SK-N-SH treated with all-trans-retinoic acid at 6 μM for 48 hours (cell line): ENCODE measurements around the gene SDK1.

Source experiments
- ATAC-seq: fragments of 200-7000 bp; cut with Tn5 transposase; 3 replicates; pipeline ENCODE4 v1.9.1; 2020; ENCODE audit warnings: mild to moderate bottlenecking, moderate library complexity
- ARNTL ChIP-seq: fragments of 450-650 bp; formaldehyde crosslinking; IDR thresholded peaks from 2 replicates; pipeline ENCODE4 v1.5.0; 2020; ENCODE audit warnings: low read depth, mild to moderate bottlenecking, moderate library complexity, borderline replicate concordance
- CREB5 ChIP-seq: fragments of 250-450 bp; sonication (Bioruptor Pico); IDR thresholded peaks from 2 replicates; pipeline ENCODE4 v1.5.1; 2020; ENCODE audit warnings: low read depth, mild to moderate bottlenecking, moderate library complexity
- ESRRG ChIP-seq: fragments of 250-450 bp; sonication (Bioruptor Pico); IDR thresholded peaks from 2 replicates; pipeline ENCODE4 v1.6.1; 2021; ENCODE audit warnings: mild to moderate bottlenecking
- ISL1 ChIP-seq: fragments of 250-450 bp; sonication (Bioruptor Pico); IDR thresholded peaks from 2 replicates; pipeline ENCODE4 v2.1.2; 2022; ENCODE audit warnings: mild to moderate bottlenecking, moderate library complexity
- OSR1 ChIP-seq: fragments of 250-450 bp; sonication (Bioruptor Pico); IDR thresholded peaks from 2 replicates; pipeline ENCODE4 v1.8.0; 2022; ENCODE audit warnings: moderate library complexity, mild to moderate bottlenecking, inconsistent platforms
- PATZ1 ChIP-seq: fragments of 250-450 bp; sonication (Bioruptor Pico); IDR thresholded peaks from 2 replicates; pipeline ENCODE4 v1.8.0; 2020; ENCODE audit warnings: mild to moderate bottlenecking, moderate library complexity, borderline replicate concordance
- POU6F1 ChIP-seq: fragments of 250-450 bp; sonication (Bioruptor Pico); IDR thresholded peaks from 2 replicates; pipeline ENCODE4 v1.8.0; 2021; ENCODE audit warnings: low read depth, mild to moderate bottlenecking, moderate library complexity, borderline replicate concordance
- PPARA ChIP-seq: fragments of 250-450 bp; sonication (Bioruptor Pico); IDR thresholded peaks from 2 replicates; pipeline ENCODE4 v1.5.0; 2020; ENCODE audit warnings: mild to moderate bottlenecking, borderline replicate concordance
- RARB ChIP-seq: fragments of 250-450 bp; sonication (Bioruptor Pico); IDR thresholded peaks from 2 replicates; pipeline ENCODE4 v1.8.0; 2021; ENCODE audit warnings: mild to moderate bottlenecking, moderate library complexity
- SNAI2 ChIP-seq: fragments of 250-450 bp; sonication (Bioruptor Pico); IDR thresholded peaks from 2 replicates; pipeline ENCODE4 v1.5.0; 2020; ENCODE audit warnings: mild to moderate bottlenecking, moderate library complexity
- TCF4 ChIP-seq: fragments of 250-450 bp; sonication (Bioruptor Pico); IDR thresholded peaks from 2 replicates; pipeline ENCODE4 v1.8.0; 2021; ENCODE audit warnings: mild to moderate bottlenecking, moderate library complexity, borderline replicate concordance
- TOX ChIP-seq: fragments of 250-450 bp; sonication (Bioruptor Pico); IDR thresholded peaks from 2 replicates; pipeline ENCODE4 v1.8.0; 2021; ENCODE audit warnings: mild to moderate bottlenecking, moderate library complexity, borderline replicate concordance
- TSHZ2 ChIP-seq: fragments of 250-450 bp; sonication (Bioruptor Pico); IDR thresholded peaks from 2 replicates; pipeline ENCODE4 v1.5.0; 2020; ENCODE audit warnings: mild to moderate bottlenecking, moderate library complexity
- ZC3H10 ChIP-seq: fragments of 250-450 bp; sonication (Bioruptor Pico); IDR thresholded peaks from 2 replicates; pipeline ENCODE4 v1.5.1; 2021; ENCODE audit warnings: mild to moderate bottlenecking, moderate library complexity
- ZFP3 ChIP-seq: fragments of 250-450 bp; sonication (Bioruptor Pico); IDR thresholded peaks from 2 replicates; pipeline ENCODE4 v1.5.0; 2020; ENCODE audit warnings: mild to moderate bottlenecking, moderate library complexity
- ZFP30 ChIP-seq: fragments of 450-650 bp; formaldehyde crosslinking; IDR thresholded peaks from 2 replicates; pipeline ENCODE4 v1.5.0; 2022; ENCODE audit warnings: mild to moderate bottlenecking, moderate library complexity
- ZNF565 ChIP-seq: fragments of 450-650 bp; formaldehyde crosslinking; conservative IDR thresholded peaks from 2 replicates; pipeline ENCODE4 v1.5.0; 2020; ENCODE audit warnings: low read depth, mild to moderate bottlenecking, moderate library complexity
- ZNF70 ChIP-seq: fragments of 450-650 bp; formaldehyde crosslinking; IDR thresholded peaks from 2 replicates; pipeline ENCODE4 v1.5.0; 2020; ENCODE audit warnings: mild to moderate bottlenecking, moderate library complexity
- ZNF8 ChIP-seq: fragments of 450-650 bp; formaldehyde crosslinking; IDR thresholded peaks from 2 replicates; pipeline ENCODE4 v1.5.0; 2020; ENCODE audit warnings: mild to moderate bottlenecking, moderate library complexity

The SDK1 gene

GRCh38 chr7:4109481-4110110 lies 808.5 kb downstream of the SDK1 start:
- no peak for ATAC-seq
- TF ChIP-seq CREB5, result no peak
- TF ChIP-seq ZNF70 (CRISPR knock-in tag), result no peak
- no peak for TF ChIP-seq TSHZ2 (CRISPR knock-in tag)
- TF ChIP-seq TCF4, result no peak
- TF ChIP-seq POU6F1 (CRISPR knock-in tag), result no peak
- no peak for TF ChIP-seq ARNTL (CRISPR knock-in tag)
- TF ChIP-seq ISL1 (CRISPR knock-in tag), result no peak

- TF ChIP-seq ARNTL (CRISPR knock-in tag), result no peak
- ATAC-seq, result no peak
Measured at GRCh38 chr7:4110438-4110837, 809.4 kb downstream of the SDK1 start.

- no peak for ATAC-seq
- TF ChIP-seq PPARA (CRISPR knock-in tag), result no peak
- TF ChIP-seq ZNF565 (CRISPR knock-in tag), result no peak
- no peak for TF ChIP-seq ESRRG
- no peak for TF ChIP-seq ISL1 (CRISPR knock-in tag)
Measured at GRCh38 chr7:4111166-4111565, 810.1 kb downstream of the SDK1 start.

GRCh38 chr7:4113271-4113670 lies 812.2 kb downstream of the SDK1 start:
- no peak for ATAC-seq
- no peak for TF ChIP-seq ZFP3
- no peak for TF ChIP-seq SNAI2 (CRISPR knock-in tag)
- no peak for TF ChIP-seq ZNF70 (CRISPR knock-in tag)
- TF ChIP-seq TOX, result no peak
- no peak for TF ChIP-seq OSR1 (CRISPR knock-in tag)
- no peak for TF ChIP-seq ZFP30 (CRISPR knock-in tag)
- no peak for TF ChIP-seq PPARA (CRISPR knock-in tag)
- no peak for TF ChIP-seq ZNF8
- TF ChIP-seq, all 23 proteins: peak for 0

GRCh38 chr7:4113976-4114375 lies 812.9 kb downstream of the SDK1 start:
- no peak for ATAC-seq
- TF ChIP-seq OSR1 (CRISPR knock-in tag) (no peak), PPARA (CRISPR knock-in tag) (no peak), TCF4 (no peak), ZC3H10 (CRISPR knock-in tag) (no peak), PATZ1 (CRISPR knock-in tag) (no peak), ZNF565 (CRISPR knock-in tag) (no peak), ZFP3 (no peak), SNAI2 (CRISPR knock-in tag) (no peak), ESRRG (no peak), CREB5 (no peak), ZFP30 (CRISPR knock-in tag) (no peak), ZNF8 (no peak), ISL1 (CRISPR knock-in tag) (no peak), ZNF70 (CRISPR knock-in tag) (no peak), RARB (CRISPR knock-in tag) (no peak)
